ENCODE measurements around the gene SBF2. TPM values are rescaled to one million over a fixed set of nuclear protein-coding genes. Genes with fewer than 3 reads are reported as not detected.

Gene SBF2
- total and polyA plus RNA-seq, 8 donors = 25.7 to 62.6 (median 57.0) TPM

- intact Hi-C loops (cut with DNase I) = no loop called here
- Histone ChIP-seq H3K27ac (no peak overlapping the region), H3K4me1 (peaks cover 0 to 50% of the 10 kb centered on the region in 2 donors), H3K27me3 (no peaks in the 10 kb centered on the region), H3K36me3 (no peaks in the 10 kb centered on the region), H3K4me3 (no peak overlapping the region), H3K9me3 (no peaks in the 10 kb centered on the region)
- no peak for DNase-seq
- no peak for TF ChIP-seq CTCF (IDR thresholded peaks at IDR 0.05)
- no peak for ATAC-seq
Measured at GRCh38 chr11:10283991-10284390, 10.0 kb downstream of the SBF2 start.

- H3K36me3 ChIP-seq = no peaks in the 10 kb centered on the region
- intact Hi-C loops (cut with DNase I) = no loop called here
- no peak overlapping the region for H3K4me3 ChIP-seq
- no peak for DNase-seq
- no peak for ATAC-seq
- no peak for TF ChIP-seq CTCF (IDR thresholded peaks at IDR 0.05)
- H3K9me3 ChIP-seq = no peaks in the 10 kb centered on the region
- H3K27ac ChIP-seq = no peak overlapping the region
- H3K27me3 ChIP-seq = no peaks in the 10 kb centered on the region
- H3K4me1 ChIP-seq = peaks cover 0 to 33% of the 10 kb centered on the region in 2 donors
Measured at GRCh38 chr11:10282117-10282516, 11.9 kb downstream of the SBF2 start.

- Histone ChIP-seq H3K4me1 (peaks cover 0 to 5% of the 10 kb centered on the region in 2 donors), H3K27me3 (no peaks in the 10 kb centered on the region), H3K36me3 (no peaks in the 10 kb centered on the region), H3K4me3 (no peak overlapping the region), H3K9me3 (no peaks in the 10 kb centered on the region), H3K27ac (no peak overlapping the region)
- ATAC-seq (no peak), DNase-seq (no peak)
- TF ChIP-seq CTCF (IDR thresholded peaks at IDR 0.05) = no peak
- intact Hi-C loops (cut with DNase I) = no loop called here
Measured at GRCh38 chr11:10275714-10276113, 18.3 kb downstream of the SBF2 start.

GRCh38 chr11:10274726-10275125 lies 19.3 kb downstream of the SBF2 start:
- H3K4me1 ChIP-seq = peaks cover 0 to 5% of the 10 kb centered on the region in 2 donors
- no peaks in the 10 kb centered on the region for H3K27me3 ChIP-seq
- no peaks in the 10 kb centered on the region for H3K9me3 ChIP-seq
- H3K36me3 ChIP-seq = no peaks in the 10 kb centered on the region
- TF ChIP-seq CTCF (IDR thresholded peaks at IDR 0.05) = no peak
- ATAC-seq (no peak), DNase-seq (no peak)
- H3K4me3 ChIP-seq = no peak overlapping the region
- no peak overlapping the region for H3K27ac ChIP-seq
- intact Hi-C loops (cut with DNase I) = no loop called here

GRCh38 chr11:10273738-10274137 lies 20.3 kb downstream of the SBF2 start:
- Histone ChIP-seq H3K4me1 (peaks cover 0 to 5% of the 10 kb centered on the region in 2 donors), H3K9me3 (no peaks in the 10 kb centered on the region), H3K36me3 (no peaks in the 10 kb centered on the region), H3K27ac (no peak overlapping the region), H3K27me3 (no peaks in the 10 kb centered on the region), H3K4me3 (no peak overlapping the region)
- ATAC-seq (no peak), DNase-seq (no peak)
- intact Hi-C loops (cut with DNase I) = no loop called here
- no peak for TF ChIP-seq CTCF (IDR thresholded peaks at IDR 0.05)

Measured in left lung (tissue), 10 donors.